GM12872 (cell line): ENCODE results near the gene FGFRL1.

Experiments used
- CTCF ChIP-seq: IDR thresholded peaks from 3 replicates; pipeline ENCODE4 v1.5.1; 2011; ENCODE audit warnings: low read depth, mild to moderate bottlenecking, low read length, moderate library complexity; ENCODE audit not compliant: insufficient read depth

FGFRL1 gene

DNA sequence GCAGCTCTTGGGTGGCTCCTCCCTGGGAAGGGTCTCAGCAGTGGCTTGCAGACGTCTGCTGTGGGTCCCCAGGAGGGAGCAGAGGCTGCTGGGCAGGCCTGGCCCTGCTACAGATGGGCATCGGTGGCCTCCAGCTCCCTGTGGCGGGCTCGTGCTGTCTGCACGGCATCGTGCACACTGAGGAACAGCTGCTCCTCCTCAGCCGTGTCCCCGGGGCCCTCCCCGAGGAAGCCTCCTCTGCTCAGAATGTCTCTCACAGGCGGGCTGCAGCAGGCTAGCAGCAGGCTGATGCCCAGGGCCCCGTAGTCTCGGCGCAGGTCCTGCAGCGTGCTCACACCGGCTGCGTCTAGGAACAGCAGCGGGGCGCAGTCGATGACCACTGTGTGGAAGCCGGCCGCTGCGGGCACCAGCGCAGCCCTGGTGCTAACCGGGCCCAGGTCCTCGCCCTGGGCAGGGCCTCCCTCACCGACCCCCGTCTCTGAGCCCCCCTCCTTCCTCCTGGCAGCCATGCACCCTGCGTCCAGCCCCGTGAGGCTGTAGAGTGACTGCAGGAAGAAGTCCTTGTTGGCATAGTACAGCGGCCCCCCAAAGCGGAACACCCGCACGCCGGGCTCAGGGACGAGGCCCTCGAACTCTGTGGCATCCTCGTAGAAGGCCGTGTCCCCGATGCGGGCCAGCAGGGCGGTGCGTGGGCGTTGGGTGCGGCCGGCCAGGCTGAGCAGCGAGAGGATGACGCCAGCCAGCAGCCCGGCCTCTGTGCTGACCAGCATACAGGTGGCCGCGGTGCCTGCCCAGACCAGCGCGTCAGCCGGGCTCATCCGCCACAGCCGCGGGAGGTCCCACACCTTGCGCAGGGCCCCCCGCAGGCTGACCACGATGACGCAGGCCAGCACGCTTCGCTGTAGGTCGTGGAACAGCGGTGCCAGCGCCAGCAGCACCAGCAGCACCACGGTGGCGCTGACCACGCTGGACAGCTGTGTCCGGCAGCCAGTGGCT is 22.4 kb upstream of the FGFRL1 start:
- no peak for TF ChIP-seq CTCF

- no peak for TF ChIP-seq CTCF
These were observed 21.5 kb upstream of the FGFRL1 start for GRCh38 chr4:989722-990471.

DNA sequence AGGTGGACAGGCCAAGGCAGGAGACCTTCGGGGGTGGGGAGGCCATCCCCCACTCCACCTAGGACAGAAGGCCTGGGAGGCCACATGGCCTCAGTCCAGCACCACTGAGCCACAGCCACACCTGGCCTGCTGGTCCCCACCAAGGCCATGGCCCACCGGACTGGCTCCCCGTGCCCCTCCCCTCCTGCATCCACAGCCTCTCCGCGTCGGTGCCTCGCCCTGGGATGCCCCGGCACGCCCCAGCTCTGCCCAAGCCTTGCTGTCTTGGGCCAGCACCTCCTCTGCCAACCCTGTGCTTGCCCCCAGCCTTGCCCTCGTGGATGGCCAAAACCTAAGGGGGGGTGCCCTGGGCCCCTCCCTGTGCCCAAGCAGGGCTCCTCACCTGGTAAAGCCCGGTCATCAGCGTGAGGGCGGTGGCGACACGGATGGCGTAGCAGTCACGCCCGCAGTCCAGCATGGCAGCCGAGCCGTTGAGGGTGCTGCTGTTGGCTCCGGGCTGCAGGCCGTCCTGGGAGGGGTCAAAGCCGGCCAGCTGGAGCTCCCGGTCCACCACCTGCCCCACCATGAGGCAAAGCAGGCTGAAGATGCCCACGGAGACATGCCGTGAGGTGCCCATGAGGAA is 20.6 kb upstream of the FGFRL1 start:
- no peak for TF ChIP-seq CTCF

DNA sequence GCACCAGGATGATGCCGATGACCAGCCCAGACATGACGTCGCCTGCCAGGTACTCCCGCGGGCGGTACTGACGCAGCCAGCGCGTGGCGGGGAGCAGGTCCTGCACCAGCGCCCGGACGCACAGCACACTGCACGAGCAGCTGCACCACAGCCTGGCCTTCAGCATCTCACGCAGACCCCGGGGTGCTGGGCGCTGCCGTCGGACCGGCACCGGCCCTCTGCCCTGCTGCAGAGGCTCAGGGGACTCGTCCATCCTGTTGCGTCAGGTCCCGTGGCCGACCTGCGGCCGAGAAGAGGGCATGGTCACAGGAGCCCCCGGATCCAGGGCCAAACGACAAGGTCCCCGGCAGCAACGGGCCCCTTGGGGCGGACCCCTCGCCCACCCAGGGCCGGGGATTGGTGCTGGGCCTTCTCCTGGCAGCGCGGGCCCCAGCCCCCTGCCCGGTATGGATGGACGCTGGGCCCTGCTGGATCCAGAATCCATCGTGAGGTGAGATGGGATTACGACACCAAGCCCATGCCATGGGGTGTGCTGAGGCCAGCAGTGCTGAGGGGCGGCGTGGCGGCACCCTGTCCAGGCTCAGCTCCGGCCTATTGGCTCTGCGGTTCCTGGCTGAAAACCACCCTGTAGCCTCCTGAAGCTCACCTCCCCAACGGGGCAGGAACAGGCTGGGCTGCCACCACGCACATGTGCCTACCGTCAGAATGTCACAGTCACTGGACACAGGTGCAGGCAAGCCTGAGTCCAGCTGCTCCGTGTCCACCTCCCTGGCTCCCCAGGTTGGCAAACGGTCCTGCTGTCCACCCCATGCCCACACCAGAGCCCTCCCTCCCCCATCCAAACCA is 19.8 kb upstream of the FGFRL1 start:
- TF ChIP-seq CTCF, result no peak

GRCh38 chr4:992297-993110 is 18.9 kb upstream of the FGFRL1 start:
- no peak for TF ChIP-seq CTCF

- TF ChIP-seq CTCF, result no peak
These were observed 18.1 kb upstream of the FGFRL1 start, which contains the start of gene SLC26A1 for GRCh38 chr4:993111-994029. Gene SLC26A1, minus strand, starts transcription at chr4:993404. Its CDS starts 1,701 bp downstream, at chr4:991703.
